ENCODE data around the gene PEF1.
A peak's percentile ranks its signal among the peaks of the same experiment; 100 is the strongest.

PEF1 gene

DNA sequence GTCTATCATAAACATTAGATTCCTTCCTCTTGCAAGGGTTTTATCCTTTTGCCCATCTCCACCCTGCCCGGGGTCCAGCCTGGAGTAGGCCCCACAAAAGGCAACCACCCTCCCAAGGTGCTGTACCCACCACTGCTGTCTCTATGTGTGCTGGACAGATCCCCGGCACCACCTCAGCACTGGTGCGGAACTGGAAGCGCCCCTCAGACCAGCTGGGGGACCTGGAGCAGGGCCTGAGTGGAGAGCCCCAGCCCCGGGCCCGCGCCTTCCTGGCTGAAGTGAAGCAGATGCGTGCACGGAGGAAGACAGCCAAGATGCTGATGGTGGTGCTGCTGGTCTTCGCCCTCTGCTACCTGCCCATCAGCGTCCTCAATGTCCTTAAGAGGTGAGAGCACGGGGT, 21.3 kb downstream of the PEF1 start:
- H3K4me3 ChIP-seq (ENCODE audit: low read depth, low read length) = no peak overlapping the region
- TF ChIP-seq, protein P1, sequence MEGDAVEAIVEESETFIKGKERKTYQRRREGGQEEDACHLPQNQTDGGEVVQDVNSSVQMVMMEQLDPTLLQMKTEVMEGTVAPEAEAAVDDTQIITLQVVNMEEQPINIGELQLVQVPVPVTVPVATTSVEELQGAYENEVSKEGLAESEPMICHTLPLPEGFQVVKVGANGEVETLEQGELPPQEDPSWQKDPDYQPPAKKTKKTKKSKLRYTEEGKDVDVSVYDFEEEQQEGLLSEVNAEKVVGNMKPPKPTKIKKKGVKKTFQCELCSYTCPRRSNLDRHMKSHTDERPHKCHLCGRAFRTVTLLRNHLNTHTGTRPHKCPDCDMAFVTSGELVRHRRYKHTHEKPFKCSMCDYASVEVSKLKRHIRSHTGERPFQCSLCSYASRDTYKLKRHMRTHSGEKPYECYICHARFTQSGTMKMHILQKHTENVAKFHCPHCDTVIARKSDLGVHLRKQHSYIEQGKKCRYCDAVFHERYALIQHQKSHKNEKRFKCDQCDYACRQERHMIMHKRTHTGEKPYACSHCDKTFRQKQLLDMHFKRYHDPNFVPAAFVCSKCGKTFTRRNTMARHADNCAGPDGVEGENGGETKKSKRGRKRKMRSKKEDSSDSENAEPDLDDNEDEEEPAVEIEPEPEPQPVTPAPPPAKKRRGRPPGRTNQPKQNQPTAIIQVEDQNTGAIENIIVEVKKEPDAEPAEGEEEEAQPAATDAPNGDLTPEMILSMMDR (conservative IDR thresholded peaks at IDR 0.05; ENCODE audit: low read depth, low read length) = no peak
- no peak for DNase-seq (ENCODE audit: low read depth)

DNA sequence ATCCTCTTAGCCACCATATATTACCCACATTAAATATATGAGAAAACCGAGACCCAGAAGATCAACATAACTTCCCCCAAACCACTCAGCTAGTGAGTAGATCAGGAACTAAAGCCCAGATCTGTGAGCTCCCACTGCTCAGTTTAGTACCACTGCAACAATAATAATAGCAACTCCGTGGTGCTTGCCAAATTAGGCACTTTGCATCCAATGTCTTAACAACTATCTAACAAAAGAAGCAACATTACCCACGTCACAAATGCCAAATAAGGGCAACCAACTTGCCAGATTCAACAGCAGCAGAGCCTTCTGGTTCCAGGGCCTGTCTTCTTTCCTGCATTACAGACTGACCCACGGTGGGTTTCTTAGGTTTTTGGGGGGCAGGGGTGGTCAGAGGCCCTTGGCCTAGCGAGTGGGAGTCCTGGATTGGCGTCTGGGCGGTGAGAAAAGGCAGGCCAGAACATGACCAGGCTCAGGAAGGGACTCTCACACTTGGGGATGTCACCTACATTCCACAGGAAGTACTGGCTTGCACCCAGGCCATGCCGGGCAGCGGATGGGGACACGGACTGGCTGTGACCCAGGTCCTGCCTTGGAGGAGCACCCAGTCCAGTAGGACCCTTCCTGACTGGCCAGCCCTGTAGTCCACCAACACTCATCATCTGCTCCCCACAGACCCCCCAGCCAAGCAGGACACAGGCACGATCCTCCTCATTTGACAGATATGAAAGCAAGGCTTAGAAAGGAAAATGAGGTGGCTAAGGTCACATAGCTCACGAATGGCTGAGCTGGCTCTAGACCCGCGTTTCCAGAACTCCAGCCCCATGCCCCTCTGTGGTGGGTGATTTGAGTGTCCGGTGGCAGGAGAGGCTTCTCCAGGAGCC, 22.6 kb downstream of the PEF1 start:
- TF ChIP-seq, protein P1 (conservative IDR thresholded peaks at IDR 0.05; ENCODE audit: low read depth, low read length) = no peak
- H3K4me3 ChIP-seq (ENCODE audit: low read depth, low read length) = no peak overlapping the region
- DNase-seq (ENCODE audit: low read depth) = no peak

DNA sequence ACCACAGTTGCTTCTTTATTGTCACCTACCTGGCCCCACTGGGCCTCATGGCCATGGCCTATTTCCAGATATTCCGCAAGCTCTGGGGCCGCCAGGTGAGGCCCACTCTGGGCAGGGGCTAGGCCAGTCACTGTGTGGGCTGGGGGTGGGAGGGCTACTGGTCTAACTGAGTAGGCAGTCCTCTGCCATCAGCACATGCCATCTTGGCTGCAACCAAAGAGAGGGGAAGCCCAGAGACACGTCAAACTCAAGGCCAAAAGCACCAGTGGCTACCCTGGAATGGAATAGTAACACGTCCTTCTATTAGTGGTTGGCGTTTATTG, 23.2 kb downstream of the PEF1 start:
- TF ChIP-seq, protein P1 (conservative IDR thresholded peaks at IDR 0.05; ENCODE audit: low read depth, low read length) = no peak
- H3K4me3 ChIP-seq (ENCODE audit: low read depth, low read length) = no peak overlapping the region
- DNase-seq (ENCODE audit: low read depth) = no peak

DNA sequence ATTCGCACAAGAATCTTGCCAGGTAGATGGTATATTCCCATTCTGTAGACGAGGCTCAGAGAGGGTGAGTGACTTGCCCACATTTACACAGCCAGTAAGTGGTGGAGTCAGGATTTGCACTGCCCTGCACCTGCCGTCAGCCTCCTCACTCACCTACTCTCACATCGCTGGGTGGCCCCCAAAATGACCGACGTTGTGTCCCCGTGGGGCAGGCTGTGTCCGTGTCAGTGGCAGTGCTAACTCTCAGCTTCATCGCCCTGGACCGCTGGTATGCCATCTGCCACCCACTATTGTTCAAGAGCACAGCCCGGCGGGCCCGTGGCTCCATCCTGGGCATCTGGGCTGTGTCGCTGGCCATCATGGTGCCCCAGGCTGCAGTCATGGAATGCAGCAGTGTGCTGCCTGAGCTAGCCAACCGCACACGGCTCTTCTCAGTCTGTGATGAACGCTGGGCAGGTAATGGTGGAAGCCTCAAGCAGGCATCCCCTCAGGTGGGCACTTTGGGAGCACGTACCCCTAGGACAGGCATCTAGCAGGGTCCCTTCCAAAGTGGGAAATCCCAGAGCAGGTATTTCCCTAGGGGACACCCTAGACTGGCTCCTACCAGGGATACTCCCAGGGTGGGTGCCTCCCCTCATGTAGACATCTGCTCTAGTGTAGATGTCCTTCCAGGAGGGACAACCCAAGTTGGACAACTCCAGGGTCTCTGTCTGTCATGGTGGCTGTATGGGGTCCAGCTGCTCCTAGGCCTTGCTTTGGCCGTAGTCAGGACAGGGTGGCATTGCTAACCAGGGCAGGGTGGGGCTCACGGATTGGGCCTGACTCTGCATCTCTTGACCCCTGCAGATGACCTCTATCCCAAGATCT, 23.8 kb downstream of the PEF1 start:
- no peak overlapping the region for H3K4me3 ChIP-seq (ENCODE audit: low read depth, low read length)
- DNase-seq (ENCODE audit: low read depth) = no peak
- TF ChIP-seq, protein P1 (conservative IDR thresholded peaks at IDR 0.05; ENCODE audit: low read depth, low read length) = no peak

DNA sequence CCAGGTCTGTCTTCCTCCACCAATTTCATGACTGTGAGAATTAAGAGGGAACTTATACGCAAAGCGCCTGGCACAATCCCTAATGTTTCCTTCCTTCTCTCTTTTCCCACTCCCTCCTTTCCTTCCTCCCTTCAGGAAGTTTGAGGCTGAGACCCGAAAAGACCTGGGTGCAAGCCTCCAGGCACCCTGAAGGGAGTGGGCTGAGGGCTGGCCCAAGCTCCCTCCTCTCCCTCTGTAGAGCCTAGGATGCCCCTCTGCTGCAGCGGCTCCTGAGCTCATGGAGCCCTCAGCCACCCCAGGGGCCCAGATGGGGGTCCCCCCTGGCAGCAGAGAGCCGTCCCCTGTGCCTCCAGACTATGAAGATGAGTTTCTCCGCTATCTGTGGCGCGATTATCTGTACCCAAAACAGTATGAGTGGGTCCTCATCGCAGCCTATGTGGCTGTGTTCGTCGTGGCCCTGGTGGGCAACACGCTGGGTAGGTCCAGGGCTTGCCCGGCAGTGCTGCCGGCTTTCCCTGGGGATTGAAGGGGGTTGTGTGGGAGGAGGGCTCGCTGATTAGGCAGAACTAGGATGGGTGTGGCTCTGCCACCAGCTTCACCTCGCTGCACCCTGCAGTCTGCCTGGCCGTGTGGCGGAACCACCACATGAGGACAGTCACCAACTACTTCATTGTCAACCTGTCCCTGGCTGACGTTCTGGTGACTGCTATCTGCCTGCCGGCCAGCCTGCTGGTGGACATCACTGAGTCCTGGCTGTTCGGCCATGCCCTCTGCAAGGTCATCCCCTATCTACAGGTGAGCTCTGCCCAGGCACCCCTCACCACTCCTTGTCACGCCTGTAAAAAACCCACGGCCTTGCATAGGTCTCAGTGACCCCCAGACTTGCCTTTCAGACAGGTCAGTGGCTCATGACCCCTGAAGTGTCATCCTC, 25.5 kb downstream of the PEF1 start:
- no peak for DNase-seq (ENCODE audit: low read depth)
- no peak overlapping the region for H3K4me3 ChIP-seq (ENCODE audit: low read depth, low read length)
- TF ChIP-seq, protein P1 (conservative IDR thresholded peaks at IDR 0.05; ENCODE audit: low read depth, low read length) = no peak

DNA sequence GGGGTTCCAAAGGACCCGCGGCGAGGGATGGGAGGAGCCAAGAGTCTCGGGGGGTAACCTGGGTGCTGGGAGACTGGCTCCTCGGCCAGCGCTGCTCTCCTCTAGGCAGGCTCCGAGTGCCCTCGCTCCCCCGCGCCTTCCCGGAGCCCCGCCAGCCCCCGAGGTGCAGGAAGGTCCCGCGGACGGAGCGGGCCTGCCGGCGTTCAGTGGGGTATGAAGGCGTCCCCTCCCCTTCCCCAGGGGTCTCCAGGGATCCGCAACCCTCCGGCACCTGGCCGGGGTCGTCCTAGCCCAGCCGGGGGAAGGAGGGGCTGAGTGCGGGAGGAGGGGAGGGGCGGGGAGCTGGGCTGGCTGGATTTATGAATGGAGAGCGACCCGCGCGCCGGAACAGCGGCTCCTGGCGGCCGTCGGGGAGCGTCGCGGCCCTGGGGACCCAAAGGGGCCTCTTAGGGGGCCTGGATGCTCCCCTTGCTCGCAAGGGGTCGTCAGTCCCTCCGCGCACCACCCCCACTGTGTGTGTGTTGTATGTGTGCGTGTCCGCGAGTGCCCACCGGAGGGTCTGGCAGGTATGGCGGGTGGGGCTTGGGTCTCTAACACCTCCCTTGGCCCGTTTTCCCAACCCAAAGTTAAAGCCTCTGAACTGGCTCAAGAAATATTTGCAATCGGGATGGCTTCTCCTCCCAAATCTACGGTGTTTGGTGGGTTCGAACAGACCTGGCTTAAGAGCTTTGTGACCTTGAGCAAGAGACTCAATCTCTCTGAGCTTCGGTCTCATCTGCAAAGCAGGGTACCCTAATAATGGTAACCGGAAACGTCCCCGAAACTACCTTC, 26.5 kb downstream of the PEF1 start:
- peak; percentile 43 for DNase-seq (ENCODE audit: low read depth)
- TF ChIP-seq, protein P1 (conservative IDR thresholded peaks at IDR 0.05; ENCODE audit: low read depth, low read length) = peak; percentile 78
- H3K4me3 ChIP-seq (ENCODE audit: low read depth, low read length) = peak overlapping the region; percentile 53

All from choroid plexus epithelial cell (primary cell).